Upper lobe of left lung (tissue), 4 donors: ENCODE data around the gene FGF1.

Experiments
- CTCF ChIP-seq, 6 experiments: fragments of 450-650 bp in 4 of 6; fragments of 200-600 bp in 2 of 6; sonication (generic) in 2 of 6; IDR thresholded peaks; one replicate each; pipeline ENCODE4 v1.5.1; 2016 to 2019; ENCODE audit warnings: antibody characterized with exemption in 6 of 6
- EP300 ChIP-seq, 4 donors: sonication (generic); formaldehyde crosslinking; IDR thresholded peaks; one replicate each; pipeline ENCODE4 v1.5.1; 2017; ENCODE audit warnings: antibody characterized with exemption in 4 of 4, control low read depth in 2 of 4
- POLR2A ChIP-seq, 4 donors: fragments of 450-650 bp; IDR thresholded peaks; one replicate each; pipeline ENCODE4 v1.5.1; 2016 to 2017; ENCODE audit warnings: antibody characterized with exemption in 4 of 4, mild to moderate bottlenecking in 2 of 4
- POLR2AphosphoS5 ChIP-seq, 2 donors: sonication (generic); formaldehyde crosslinking; IDR thresholded peaks; one replicate each; pipeline ENCODE4 v1.5.1; 2017; ENCODE audit warnings: antibody characterized with exemption in 2 of 2

DNA sequence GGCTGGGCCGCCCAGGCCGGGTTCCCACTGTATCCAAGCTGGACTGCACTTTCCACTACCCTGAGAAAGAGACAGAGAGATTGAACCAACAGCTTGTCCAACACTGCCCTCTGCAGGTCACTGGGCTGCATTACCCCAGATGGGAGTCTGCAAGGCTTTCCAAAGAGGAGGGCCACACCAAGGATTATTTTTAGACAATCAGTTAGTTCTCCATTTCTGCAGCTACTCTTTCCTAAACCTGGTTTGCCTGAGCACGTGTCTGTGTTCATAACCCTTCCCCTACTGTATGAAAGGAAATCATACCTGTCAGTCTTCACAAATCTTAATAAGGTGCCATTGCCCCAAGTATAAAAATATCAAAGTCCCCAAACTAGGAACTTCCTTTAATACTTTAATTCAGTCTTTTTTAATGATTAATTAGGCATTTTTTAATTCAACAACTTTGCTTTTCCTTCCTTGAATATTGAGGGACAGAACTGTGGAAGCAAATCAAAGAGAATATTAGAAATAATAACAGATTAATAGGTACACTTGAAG lies 13.4 kb upstream of the FGF1 start:
- TF ChIP-seq POLR2AphosphoS5 (IDR thresholded peaks at IDR 0.05) (no peak), CTCF (IDR thresholded peaks at IDR 0.05) (peak; percentile 86 to 97 (median 92)), EP300 (IDR thresholded peaks at IDR 0.05) (no peak), POLR2A (IDR thresholded peaks at IDR 0.05) (no peak)
